SK-N-SH (cell line): Measurements from ENCODE around the gene EFCAB8. TPM values are rescaled to one million over a fixed set of nuclear protein-coding genes. Genes with fewer than 3 reads are reported as not detected.

Source experiments
- CTCF ChIA-PET: fragments of 300-600, 350-600 bp; formaldehyde crosslinking; extraction: SDS; loops from one replicate; lab custom pipeline; 2021; lab: Yijun Ruan, JAX
- POLR2A ChIA-PET: fragments of 350-600 bp; sonication (Branson Sonifier 250); formaldehyde crosslinking; extraction: SDS; loops from one replicate; lab custom pipeline; 2020; ENCODE audit warnings: antibody characterized with exemption, inconsistent platforms; lab: Yijun Ruan, JAX
- DNase-seq: peaks from one replicate; pipeline ENCODE4 v3.0.0; 2012
- H2AFZ ChIP-seq: fragments of 200-600 bp; sonication (generic); 2 replicates; pipeline ENCODE4 v1.8.1; 2016; ENCODE audit warnings: antibody characterized with exemption, mild to moderate bottlenecking, low read depth
- H3F3A ChIP-seq: fragments of 200-600 bp; sonication (generic); replicated peaks from 2 replicates; pipeline ENCODE3; 2016; ENCODE audit warnings: antibody characterized with exemption, mild to moderate bottlenecking; ENCODE audit not compliant: insufficient read depth
- H3K27ac ChIP-seq, 2 experiments: fragments of 200-500 bp in 1 of 2; fragments of 200-600 bp in 1 of 2; sonication (Bioruptor generic) in 1 of 2; sonication (generic), shearing (Covaris generic) in 1 of 2; 2 replicates each; pipeline versions ENCODE4 v1.5.1 to v1.6.1; 2014 to 2016; ENCODE audit warnings: low read depth in 2 of 2, inconsistent platforms in 1 of 2, low read length in 1 of 2, mild to moderate bottlenecking in 1 of 2, mixed read lengths in 1 of 2
- H3K27me3 ChIP-seq: fragments of 200-600 bp; sonication (generic), shearing (Covaris generic); 2 replicates; pipeline ENCODE4 v1.6.1; 2016; ENCODE audit warnings: mixed run types; ENCODE audit not compliant: insufficient read depth
- H3K36me3 ChIP-seq, 2 experiments: fragments of 200-500 bp in 1 of 2; fragments of 200-600 bp in 1 of 2; sonication (Bioruptor generic) in 1 of 2; sonication (generic) in 1 of 2; replicated peaks in 1 of 2; 2 replicates each; pipeline versions ENCODE3 to v1.5.1; 2014 to 2016; ENCODE audit warnings: low read length in 1 of 2, mild to moderate bottlenecking in 1 of 2; ENCODE audit not compliant: insufficient read depth in 2 of 2, control insufficient read depth in 1 of 2
- H3K4me1 ChIP-seq, 2 experiments: fragments of 200-500 bp in 1 of 2; fragments of 200-600 bp in 1 of 2; sonication (Bioruptor generic) in 1 of 2; sonication (generic), shearing (Covaris generic) in 1 of 2; 2 replicates each; pipeline versions ENCODE4 v1.5.1 to v1.6.1; 2014 to 2016; ENCODE audit warnings: low read depth in 1 of 2, low read length in 1 of 2, mixed run types in 1 of 2; ENCODE audit not compliant: insufficient read depth in 2 of 2, control insufficient read depth in 1 of 2
- H3K4me2 ChIP-seq: fragments of 200-600 bp; sonication (generic), shearing (Covaris generic); 2 replicates; pipeline ENCODE4 v1.6.1; 2017; ENCODE audit warnings: mixed run types
- H3K4me3 ChIP-seq, 2 experiments: fragments of 200-500 bp in 1 of 2; fragments of 200-600 bp in 1 of 2; sonication (Bioruptor generic) in 1 of 2; sonication (generic), shearing (Covaris generic) in 1 of 2; 2 replicates each; pipeline versions ENCODE4 v1.5.1 to v1.8.1; 2014 to 2016; ENCODE audit warnings: low read depth in 2 of 2, inconsistent platforms in 1 of 2, low read length in 1 of 2, mild to moderate bottlenecking in 1 of 2, mixed read lengths in 1 of 2, moderate library complexity in 1 of 2
- H3K79me2 ChIP-seq: fragments of 200-600 bp; sonication (generic); 2 replicates; pipeline ENCODE4 v1.8.1; 2017; ENCODE audit warnings: mild to moderate bottlenecking; ENCODE audit not compliant: insufficient read depth
- H3K9ac ChIP-seq: fragments of 200-600 bp; sonication (generic); 2 replicates; pipeline ENCODE4 v1.6.1; 2017; ENCODE audit warnings: mixed run types
- H3K9me2 ChIP-seq: fragments of 200-600 bp; sonication (generic); 2 replicates; pipeline ENCODE4 v1.6.1; 2017; ENCODE audit warnings: mixed run types
- H3K9me3 ChIP-seq: fragments of 200-600 bp; sonication (generic); 2 replicates; pipeline ENCODE4 v1.6.1; 2017; ENCODE audit warnings: mixed run types, mild to moderate bottlenecking, moderate library complexity
- H4K20me1 ChIP-seq: fragments of 200-600 bp; sonication (generic); 2 replicates; pipeline ENCODE4 v1.6.1; 2017; ENCODE audit warnings: mild to moderate bottlenecking, mixed run types; ENCODE audit not compliant: insufficient read depth
- EP300 ChIP-seq, 2 experiments: IDR thresholded peaks; 2 replicates each; pipeline versions ENCODE4 v1.4.0 to v1.6.1; 2012; ENCODE audit warnings: borderline replicate concordance in 1 of 2, low read depth in 1 of 2, low read length in 1 of 2
- MEF2A ChIP-seq: IDR thresholded peaks from 2 replicates; pipeline ENCODE4 v1.4.0; 2012; ENCODE audit warnings: low read depth, borderline replicate concordance
- MXI1 ChIP-seq: IDR thresholded peaks from 2 replicates; pipeline ENCODE4 v1.6.1; 2012; ENCODE audit warnings: mild to moderate bottlenecking, low read depth, low read length, improper control_type of control experiment
- POLR2AphosphoS5 ChIP-seq: IDR thresholded peaks from 2 replicates; pipeline ENCODE4 v1.6.1; 2012; ENCODE audit warnings: low read depth, low read length
- SIN3A ChIP-seq: IDR thresholded peaks from 2 replicates; pipeline ENCODE4 v1.6.1; 2012; ENCODE audit warnings: low read depth, mild to moderate bottlenecking, low read length, moderate library complexity, borderline replicate concordance
- TAF1 ChIP-seq: IDR thresholded peaks from 2 replicates; pipeline ENCODE4 v1.6.1; 2012; ENCODE audit warnings: low read depth, mild to moderate bottlenecking, low read length, moderate library complexity, borderline replicate concordance
- YY1 ChIP-seq: IDR thresholded peaks from 2 replicates; pipeline ENCODE4 v1.4.0; 2012; ENCODE audit warnings: low read depth, mild to moderate bottlenecking
- WGBS: methylation state at CpG from one replicate; pipeline ENCODE4 v1.1.6; 2017; ENCODE audit warnings: low lambda C conversion rate; 5-methylcytosine and 5-hydroxymethylcytosine counted together
- polyA plus RNA-seq, 3 experiments: library from polyadenylated mRNA; depleted of rRNA; stranded (reverse); fragments of >200 nt; gene quantifications; 2 replicates each; pipeline ENCODE4 v1.2.3, GENCODE V29; 2012
- TF ChIP-seq, protein P1 (sequence below): fragments of 200-600 bp; sonication (generic); IDR thresholded peaks from 2 replicates; pipeline ENCODE4 v1.6.1; 2017; ENCODE audit warnings: antibody characterized with exemption, mild to moderate bottlenecking, moderate library complexity
- TF ChIP-seq, protein P2 (sequence below): fragments of 150-350 bp; IDR thresholded peaks from 2 replicates; pipeline ENCODE4 v1.6.1; 2016; ENCODE audit warnings: mild to moderate bottlenecking, low read depth, low read length
- TF ChIP-seq, protein P3 (sequence below): fragments of 150-350 bp; IDR thresholded peaks from 2 replicates; pipeline ENCODE4 v1.6.1; 2017; ENCODE audit warnings: antibody characterized with exemption, low read length, low read depth, borderline replicate concordance
- TF ChIP-seq, protein P4 (sequence below): IDR thresholded peaks from 2 replicates; pipeline ENCODE4 v1.6.1; 2012; ENCODE audit warnings: mild to moderate bottlenecking, low read depth, low read length, moderate library complexity
- TF ChIP-seq, protein P5 (sequence below): IDR thresholded peaks from 2 replicates; pipeline ENCODE4; 2012

Gene EFCAB8
- polyA plus RNA-seq, 1 of the 3 experiments (the other 2 are of a cell fraction) = not detected

DNA sequence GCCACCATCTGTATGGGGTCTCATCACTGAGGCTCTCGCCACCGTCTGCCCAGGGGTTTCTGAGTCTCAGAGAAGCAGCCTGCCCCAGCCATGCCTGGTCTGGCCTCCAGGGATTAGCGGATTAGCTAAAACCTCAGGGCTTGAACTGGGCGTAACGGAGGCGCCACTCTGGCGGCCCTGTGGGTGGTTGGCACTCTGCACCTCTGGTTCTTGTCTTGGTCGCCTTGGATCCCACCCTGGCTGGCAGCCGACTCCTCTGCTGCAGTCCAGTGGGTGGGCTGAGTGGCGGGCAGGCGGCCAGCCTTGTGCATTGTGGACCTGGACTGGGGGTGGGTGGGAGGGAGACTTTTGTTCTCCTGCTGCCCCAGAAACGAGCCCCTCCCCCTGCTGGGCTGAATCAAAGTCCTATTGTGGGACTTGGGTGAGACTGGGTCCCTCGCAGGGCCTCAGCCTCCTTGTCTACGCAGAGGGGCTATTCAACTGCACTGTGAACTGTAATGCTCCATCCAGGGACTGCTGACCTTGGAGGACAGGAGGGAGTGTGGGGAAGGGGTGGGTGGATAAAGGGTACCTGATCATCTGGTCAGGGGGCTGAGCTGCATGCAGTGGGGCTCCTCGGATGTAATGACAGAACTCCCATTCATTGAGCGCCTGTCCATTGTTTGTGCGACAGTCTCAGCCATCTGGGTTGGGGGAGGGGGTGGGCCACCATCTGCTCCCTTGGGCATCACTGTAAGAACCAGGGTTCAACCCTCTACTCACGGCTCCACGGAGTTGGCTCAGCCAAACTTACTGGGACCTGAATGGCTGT, 121.6 kb downstream of the EFCAB8 start:
- H3K36me3 ChIP-seq = no peaks in the 10 kb centered on the region
- no peak overlapping the region for H2AFZ ChIP-seq
- no peak overlapping the region for H3K4me2 ChIP-seq
- H3K9me3 ChIP-seq = no peaks in the 10 kb centered on the region
- no peaks in the 10 kb centered on the region for H4K20me1 ChIP-seq
- H3K4me1 ChIP-seq = peaks cover 0 to 3% of the 10 kb centered on the region in 2 experiments; a peak in 1 of 4 replicates
- 64% methylated on average over 15 of the region's 19 CpGs for WGBS
- H3K9me2 ChIP-seq = no peaks in the 10 kb centered on the region
- H3K4me3 ChIP-seq = no peak overlapping the region
- H3K27me3 ChIP-seq = no peaks in the 10 kb centered on the region; the same call in 1 of the 2 replicates
- H3K79me2 ChIP-seq = no peaks in the 10 kb centered on the region
- no peak overlapping the region for H3K27ac ChIP-seq
- TF ChIP-seq MEF2A (no peak), EP300 (IDR thresholded peaks at IDR 0.05; ENCODE audit: borderline replicate concordance in 1 of 2, low read depth in 1 of 2, low read length in 1 of 2) (no peak), TAF1 (no peak), YY1 (no peak), POLR2AphosphoS5 (no peak), MXI1 (no peak), SIN3A (no peak)
- TF ChIP-seq, protein P1, sequence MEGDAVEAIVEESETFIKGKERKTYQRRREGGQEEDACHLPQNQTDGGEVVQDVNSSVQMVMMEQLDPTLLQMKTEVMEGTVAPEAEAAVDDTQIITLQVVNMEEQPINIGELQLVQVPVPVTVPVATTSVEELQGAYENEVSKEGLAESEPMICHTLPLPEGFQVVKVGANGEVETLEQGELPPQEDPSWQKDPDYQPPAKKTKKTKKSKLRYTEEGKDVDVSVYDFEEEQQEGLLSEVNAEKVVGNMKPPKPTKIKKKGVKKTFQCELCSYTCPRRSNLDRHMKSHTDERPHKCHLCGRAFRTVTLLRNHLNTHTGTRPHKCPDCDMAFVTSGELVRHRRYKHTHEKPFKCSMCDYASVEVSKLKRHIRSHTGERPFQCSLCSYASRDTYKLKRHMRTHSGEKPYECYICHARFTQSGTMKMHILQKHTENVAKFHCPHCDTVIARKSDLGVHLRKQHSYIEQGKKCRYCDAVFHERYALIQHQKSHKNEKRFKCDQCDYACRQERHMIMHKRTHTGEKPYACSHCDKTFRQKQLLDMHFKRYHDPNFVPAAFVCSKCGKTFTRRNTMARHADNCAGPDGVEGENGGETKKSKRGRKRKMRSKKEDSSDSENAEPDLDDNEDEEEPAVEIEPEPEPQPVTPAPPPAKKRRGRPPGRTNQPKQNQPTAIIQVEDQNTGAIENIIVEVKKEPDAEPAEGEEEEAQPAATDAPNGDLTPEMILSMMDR = no peak
- TF ChIP-seq, protein P2, sequence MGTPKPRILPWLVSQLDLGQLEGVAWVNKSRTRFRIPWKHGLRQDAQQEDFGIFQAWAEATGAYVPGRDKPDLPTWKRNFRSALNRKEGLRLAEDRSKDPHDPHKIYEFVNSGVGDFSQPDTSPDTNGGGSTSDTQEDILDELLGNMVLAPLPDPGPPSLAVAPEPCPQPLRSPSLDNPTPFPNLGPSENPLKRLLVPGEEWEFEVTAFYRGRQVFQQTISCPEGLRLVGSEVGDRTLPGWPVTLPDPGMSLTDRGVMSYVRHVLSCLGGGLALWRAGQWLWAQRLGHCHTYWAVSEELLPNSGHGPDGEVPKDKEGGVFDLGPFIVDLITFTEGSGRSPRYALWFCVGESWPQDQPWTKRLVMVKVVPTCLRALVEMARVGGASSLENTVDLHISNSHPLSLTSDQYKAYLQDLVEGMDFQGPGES = no peak
- TF ChIP-seq, protein P3, sequence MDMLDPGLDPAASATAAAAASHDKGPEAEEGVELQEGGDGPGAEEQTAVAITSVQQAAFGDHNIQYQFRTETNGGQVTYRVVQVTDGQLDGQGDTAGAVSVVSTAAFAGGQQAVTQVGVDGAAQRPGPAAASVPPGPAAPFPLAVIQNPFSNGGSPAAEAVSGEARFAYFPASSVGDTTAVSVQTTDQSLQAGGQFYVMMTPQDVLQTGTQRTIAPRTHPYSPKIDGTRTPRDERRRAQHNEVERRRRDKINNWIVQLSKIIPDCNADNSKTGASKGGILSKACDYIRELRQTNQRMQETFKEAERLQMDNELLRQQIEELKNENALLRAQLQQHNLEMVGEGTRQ = no peak
- TF ChIP-seq, protein P4, sequence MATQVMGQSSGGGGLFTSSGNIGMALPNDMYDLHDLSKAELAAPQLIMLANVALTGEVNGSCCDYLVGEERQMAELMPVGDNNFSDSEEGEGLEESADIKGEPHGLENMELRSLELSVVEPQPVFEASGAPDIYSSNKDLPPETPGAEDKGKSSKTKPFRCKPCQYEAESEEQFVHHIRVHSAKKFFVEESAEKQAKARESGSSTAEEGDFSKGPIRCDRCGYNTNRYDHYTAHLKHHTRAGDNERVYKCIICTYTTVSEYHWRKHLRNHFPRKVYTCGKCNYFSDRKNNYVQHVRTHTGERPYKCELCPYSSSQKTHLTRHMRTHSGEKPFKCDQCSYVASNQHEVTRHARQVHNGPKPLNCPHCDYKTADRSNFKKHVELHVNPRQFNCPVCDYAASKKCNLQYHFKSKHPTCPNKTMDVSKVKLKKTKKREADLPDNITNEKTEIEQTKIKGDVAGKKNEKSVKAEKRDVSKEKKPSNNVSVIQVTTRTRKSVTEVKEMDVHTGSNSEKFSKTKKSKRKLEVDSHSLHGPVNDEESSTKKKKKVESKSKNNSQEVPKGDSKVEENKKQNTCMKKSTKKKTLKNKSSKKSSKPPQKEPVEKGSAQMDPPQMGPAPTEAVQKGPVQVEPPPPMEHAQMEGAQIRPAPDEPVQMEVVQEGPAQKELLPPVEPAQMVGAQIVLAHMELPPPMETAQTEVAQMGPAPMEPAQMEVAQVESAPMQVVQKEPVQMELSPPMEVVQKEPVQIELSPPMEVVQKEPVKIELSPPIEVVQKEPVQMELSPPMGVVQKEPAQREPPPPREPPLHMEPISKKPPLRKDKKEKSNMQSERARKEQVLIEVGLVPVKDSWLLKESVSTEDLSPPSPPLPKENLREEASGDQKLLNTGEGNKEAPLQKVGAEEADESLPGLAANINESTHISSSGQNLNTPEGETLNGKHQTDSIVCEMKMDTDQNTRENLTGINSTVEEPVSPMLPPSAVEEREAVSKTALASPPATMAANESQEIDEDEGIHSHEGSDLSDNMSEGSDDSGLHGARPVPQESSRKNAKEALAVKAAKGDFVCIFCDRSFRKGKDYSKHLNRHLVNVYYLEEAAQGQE = no peak
- TF ChIP-seq, protein P5, sequence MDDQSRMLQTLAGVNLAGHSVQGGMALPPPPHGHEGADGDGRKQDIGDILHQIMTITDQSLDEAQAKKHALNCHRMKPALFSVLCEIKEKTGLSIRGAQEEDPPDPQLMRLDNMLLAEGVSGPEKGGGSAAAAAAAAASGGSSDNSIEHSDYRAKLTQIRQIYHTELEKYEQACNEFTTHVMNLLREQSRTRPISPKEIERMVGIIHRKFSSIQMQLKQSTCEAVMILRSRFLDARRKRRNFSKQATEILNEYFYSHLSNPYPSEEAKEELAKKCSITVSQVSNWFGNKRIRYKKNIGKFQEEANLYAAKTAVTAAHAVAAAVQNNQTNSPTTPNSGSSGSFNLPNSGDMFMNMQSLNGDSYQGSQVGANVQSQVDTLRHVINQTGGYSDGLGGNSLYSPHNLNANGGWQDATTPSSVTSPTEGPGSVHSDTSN = no peak
- no peak overlapping the region for H3K9ac ChIP-seq
- no peaks in the 10 kb centered on the region for H3F3A ChIP-seq
- CTCF ChIA-PET = no interaction called here
- POLR2A ChIA-PET = no interaction called here
- DNase-seq = no peak
